ENCODE data around the gene MRM3.
"Not testable (repeated sequence)": the region's sequence is repeated elsewhere in the genome, so short reads cannot be mapped to it uniquely, and the experiment has no call there.

- TF ChIP-seq RAD21 (IDR thresholded peaks at IDR 0.05; ENCODE audit: low read length); CTCF (conservative IDR thresholded peaks at IDR 0.05; ENCODE audit: low read depth, low read length); RFX5 (IDR thresholded peaks at IDR 0.05; ENCODE audit: low read depth, low read length); RCOR1 (IDR thresholded peaks at IDR 0.05; ENCODE audit: insufficient replicate concordance, low read length): not testable (repeated sequence)
These were observed 8.0 kb downstream of the MRM3 start for GRCh38 chr17:789931-790873.

Data from IMR-90 (cell line).